Measurements from ENCODE around the gene TTPAL. TPM values are rescaled to one million over a fixed set of nuclear protein-coding genes. Genes with fewer than 3 reads are reported as not detected.

TTPAL gene
- total and polyA plus RNA-seq, 2 donors (not counting 3 experiments of a cell fraction or from before 2014, with no cell fraction given) = 4.0 to 8.0 TPM

DNA sequence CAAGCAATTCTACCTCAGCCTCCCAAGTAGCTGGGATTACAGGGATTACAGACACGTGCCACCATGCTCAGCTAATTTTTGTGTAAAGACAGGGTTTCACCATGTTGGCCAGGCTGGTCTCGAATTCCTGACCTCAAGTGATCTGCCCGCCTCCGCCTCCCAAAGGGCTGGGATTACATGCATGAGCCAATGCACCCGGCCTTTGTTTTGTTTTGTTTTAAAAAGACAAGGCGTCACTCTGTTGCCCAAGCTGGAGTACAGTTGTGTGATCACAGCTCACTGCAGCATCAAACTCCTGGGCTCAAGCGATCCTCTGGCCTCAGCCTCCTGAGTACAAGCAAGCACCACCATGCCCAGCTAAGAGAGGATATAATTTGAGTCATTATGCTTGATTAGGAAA, 40.8 kb downstream of the TTPAL start:
- Histone ChIP-seq H3K36me3 (ENCODE audit: control insufficient read depth in 2 of 2, extremely low read depth in 1 of 2, insufficient read depth in 2 of 2, low read length in 2 of 2) (peaks cover 0 to 2% of the 10 kb centered on the region in 2 experiments), H3K4me2 (ENCODE audit: insufficient read depth, low read length) (no peak overlapping the region), H3K9me3 (replicated peaks; ENCODE audit: control insufficient read depth, insufficient read depth, low read length) (no peaks in the 10 kb centered on the region), H4K20me1 (replicated peaks; ENCODE audit: control insufficient read depth, extremely low read depth, insufficient read depth, low read length) (peaks cover 7% of the 10 kb centered on the region), H3K9ac (replicated peaks; ENCODE audit: extremely low read depth, insufficient read depth, low read length) (no peak overlapping the region), H3K9me1 (replicated peaks; ENCODE audit: control insufficient read depth, extremely low read depth, insufficient read depth, low read length) (no peaks in the 10 kb centered on the region), H2AFZ (ENCODE audit: low read depth, low read length) (no peak overlapping the region), H3K79me2 (ENCODE audit: control insufficient read depth, insufficient read depth, low read length) (peaks cover 73% of the 10 kb centered on the region), H3K4me3 (replicated peaks in 1 of 3; ENCODE audit: insufficient read depth in 1 of 3, low read depth in 1 of 3, low read length in 3 of 3) (no peak overlapping the region), H3K27me3 (ENCODE audit: control insufficient read depth in 2 of 2, insufficient read depth in 2 of 2, low read length in 2 of 2) (no peaks in the 10 kb centered on the region), H3K27ac (ENCODE audit: insufficient read depth, low read depth, low read length) (no peak overlapping the region), H3K4me1 (ENCODE audit: control insufficient read depth, extremely low read depth, insufficient read depth, low read length) (peaks cover 19% of the 10 kb centered on the region)
- dilution Hi-C loops (cut with MboI; ENCODE audit: extremely low pct_ligation_motif_present, low sequenced_read_pairs) (no loop called here), intact Hi-C loops (cut with micrococcal nuclease) (no loop called here)
- POLR2A ChIA-PET = no interaction called here
- no peak for TF ChIP-seq EZH2 (IDR thresholded peaks at IDR 0.05; ENCODE audit: borderline replicate concordance, low read depth, low read length, severe bottlenecking)
- TF ChIP-seq, protein P1, sequence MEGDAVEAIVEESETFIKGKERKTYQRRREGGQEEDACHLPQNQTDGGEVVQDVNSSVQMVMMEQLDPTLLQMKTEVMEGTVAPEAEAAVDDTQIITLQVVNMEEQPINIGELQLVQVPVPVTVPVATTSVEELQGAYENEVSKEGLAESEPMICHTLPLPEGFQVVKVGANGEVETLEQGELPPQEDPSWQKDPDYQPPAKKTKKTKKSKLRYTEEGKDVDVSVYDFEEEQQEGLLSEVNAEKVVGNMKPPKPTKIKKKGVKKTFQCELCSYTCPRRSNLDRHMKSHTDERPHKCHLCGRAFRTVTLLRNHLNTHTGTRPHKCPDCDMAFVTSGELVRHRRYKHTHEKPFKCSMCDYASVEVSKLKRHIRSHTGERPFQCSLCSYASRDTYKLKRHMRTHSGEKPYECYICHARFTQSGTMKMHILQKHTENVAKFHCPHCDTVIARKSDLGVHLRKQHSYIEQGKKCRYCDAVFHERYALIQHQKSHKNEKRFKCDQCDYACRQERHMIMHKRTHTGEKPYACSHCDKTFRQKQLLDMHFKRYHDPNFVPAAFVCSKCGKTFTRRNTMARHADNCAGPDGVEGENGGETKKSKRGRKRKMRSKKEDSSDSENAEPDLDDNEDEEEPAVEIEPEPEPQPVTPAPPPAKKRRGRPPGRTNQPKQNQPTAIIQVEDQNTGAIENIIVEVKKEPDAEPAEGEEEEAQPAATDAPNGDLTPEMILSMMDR (IDR thresholded peaks at IDR 0.05; ENCODE audit: extremely low read depth in 1 of 2, insufficient read depth in 1 of 2, low read depth in 1 of 2, low read length in 2 of 2) = no peak
- no peak for TF ChIP-seq POLR2AphosphoS5 (IDR thresholded peaks at IDR 0.05; ENCODE audit: insufficient read depth, low read depth, low read length)
- no peak for TF ChIP-seq MYC (IDR thresholded peaks at IDR 0.05; ENCODE audit: low read depth, low read length)
- TF ChIP-seq POLR2A (IDR thresholded peaks at IDR 0.05; ENCODE audit: low read depth, low read length) = no peak
- TF ChIP-seq FOS (IDR thresholded peaks at IDR 0.05; ENCODE audit: borderline replicate concordance, insufficient read depth, low read length) = no peak
- no peak for TF ChIP-seq JUN (IDR thresholded peaks at IDR 0.05; ENCODE audit: borderline replicate concordance, insufficient read depth, insufficient read length, low read depth)
- CTCF ChIA-PET = interaction anchor here (1.7 kb wide), 1 partner anchor 59 kb away, joined by 4 read pairs; no protein-coding TSS in a partner anchor
- DNase-seq (ENCODE audit: low read depth, low spot score) = no peak
- no peak for FAIRE-seq
- BruUV-seq (replicated peaks) = no TSS peak

All from endothelial cell of umbilical vein (primary cell).